Measurements from ENCODE around the gene GLDN.

DNA sequence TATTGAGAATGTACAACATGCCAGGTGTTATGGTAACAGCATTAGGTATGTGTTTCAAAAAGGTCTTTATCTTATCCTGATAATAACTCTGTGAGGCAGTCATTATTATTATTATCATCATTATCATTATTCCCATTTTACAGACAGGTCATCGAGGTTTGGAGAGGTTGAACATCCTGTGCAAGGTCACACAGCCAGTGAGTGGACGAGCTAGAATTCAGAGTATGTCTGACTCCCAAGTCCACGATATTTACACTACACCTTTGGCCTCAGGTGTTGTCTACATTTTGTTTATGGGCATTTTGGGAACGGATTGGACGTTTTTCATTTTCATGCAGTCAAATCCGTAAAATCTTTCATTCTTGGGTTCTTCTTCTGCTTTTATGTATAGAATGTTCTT lies 24.0 kb downstream of the GLDN start:
- TF ChIP-seq EZH2phosphoT487 (IDR thresholded peaks at IDR 0.05; ENCODE audit: low read length): no peak
- TF ChIP-seq CTCF (IDR thresholded peaks at IDR 0.05; ENCODE audit: low read length): no peak
- TF ChIP-seq EZH2 (optimal IDR thresholded peaks at IDR 0.05; ENCODE audit: low read depth, low read length): no peak
